ENCODE measurements around the gene MRPL14. TPM values are rescaled to one million over a fixed set of nuclear protein-coding genes. Genes with fewer than 3 reads are reported as not detected.

The MRPL14 gene
- polyA plus RNA-seq, 3 donors, result 38.9 to 40.4 (median 40.3) TPM

GRCh38 chr6:44067173-44068139, 59.8 kb downstream of the MRPL14 start:
- DNase-seq (ENCODE audit: low read depth in 3 of 3, low spot score in 2 of 3), result no peak

DNA sequence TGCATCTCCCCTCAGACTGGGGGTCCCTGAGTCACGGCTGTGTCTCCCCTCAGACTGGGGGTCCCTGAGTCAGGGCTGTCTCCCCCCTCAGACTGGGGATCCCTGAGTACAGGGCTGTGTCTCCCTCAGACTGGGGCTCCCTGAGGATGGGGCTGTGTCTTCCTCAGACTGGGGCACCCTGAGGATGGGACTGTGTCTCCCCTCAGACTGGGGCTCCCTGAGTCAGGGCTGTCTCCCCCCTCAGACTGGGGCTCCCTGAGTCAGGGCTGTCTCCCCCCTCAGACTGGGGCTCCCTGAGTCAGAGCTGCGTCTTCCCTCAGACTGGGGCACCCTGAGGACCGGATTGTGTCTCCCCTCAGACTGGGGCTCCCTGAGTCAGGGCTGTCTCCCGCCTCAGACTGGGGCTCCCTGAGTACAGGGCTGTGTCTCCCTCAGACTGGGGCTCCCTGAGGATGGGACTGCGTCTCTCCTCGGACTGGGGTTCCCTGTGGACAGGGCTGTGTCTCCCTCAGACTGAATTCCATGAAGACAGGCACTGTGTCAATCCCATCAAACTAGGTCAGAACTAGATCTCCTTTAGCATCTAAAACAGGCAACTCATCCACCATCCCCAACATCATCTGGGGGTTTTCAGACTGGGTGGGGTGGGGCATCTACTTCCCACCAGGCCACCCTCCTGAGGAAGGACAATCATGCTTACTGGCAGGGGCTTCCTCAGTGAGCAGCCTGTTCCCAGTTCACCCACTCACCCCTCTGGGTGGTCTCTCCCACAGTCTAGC, 60.7 kb downstream of the MRPL14 start:
- no peak for DNase-seq (ENCODE audit: low read depth in 3 of 3, low spot score in 2 of 3)

DNA sequence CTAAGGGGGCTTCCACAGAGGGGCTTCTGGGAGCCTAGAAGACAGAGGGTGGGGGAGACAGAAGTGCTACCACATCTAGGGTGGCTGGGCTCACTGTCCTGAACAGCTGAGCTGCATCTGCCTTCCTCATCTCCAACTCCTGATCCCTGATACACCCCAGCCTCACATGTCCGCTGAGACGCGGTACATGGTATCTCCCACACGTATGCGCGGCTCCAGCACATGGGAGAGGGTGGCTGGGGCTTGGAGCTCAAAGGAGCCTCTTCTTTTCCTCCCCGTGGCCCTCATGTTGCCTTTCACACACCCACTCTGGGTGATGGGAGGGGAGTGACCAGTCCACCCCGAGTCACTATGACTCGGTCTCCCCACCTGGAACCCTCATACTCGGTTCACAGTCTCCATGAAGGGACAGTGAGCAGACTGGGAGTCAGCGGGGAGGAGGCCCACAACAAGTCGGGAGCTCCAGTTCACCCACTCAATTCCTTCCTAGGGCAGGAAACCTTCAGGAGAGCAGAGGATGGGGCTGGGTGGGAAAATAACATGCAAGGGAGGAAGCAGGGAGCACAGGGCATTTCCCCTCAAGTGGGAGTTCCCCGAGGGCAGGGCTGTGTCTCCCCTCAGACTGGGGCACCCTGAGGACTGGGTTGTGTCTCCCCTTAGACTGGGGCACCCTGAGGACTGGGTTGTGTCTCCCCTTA, 61.7 kb downstream of the MRPL14 start:
- DNase-seq (ENCODE audit: low read depth in 3 of 3, low spot score in 2 of 3), result no peak

- DNase-seq (ENCODE audit: low read depth in 3 of 3, low spot score in 2 of 3), result no peak
Observed at GRCh38 chr6:44064948-44065272, 62.3 kb downstream of the MRPL14 start.

DNA sequence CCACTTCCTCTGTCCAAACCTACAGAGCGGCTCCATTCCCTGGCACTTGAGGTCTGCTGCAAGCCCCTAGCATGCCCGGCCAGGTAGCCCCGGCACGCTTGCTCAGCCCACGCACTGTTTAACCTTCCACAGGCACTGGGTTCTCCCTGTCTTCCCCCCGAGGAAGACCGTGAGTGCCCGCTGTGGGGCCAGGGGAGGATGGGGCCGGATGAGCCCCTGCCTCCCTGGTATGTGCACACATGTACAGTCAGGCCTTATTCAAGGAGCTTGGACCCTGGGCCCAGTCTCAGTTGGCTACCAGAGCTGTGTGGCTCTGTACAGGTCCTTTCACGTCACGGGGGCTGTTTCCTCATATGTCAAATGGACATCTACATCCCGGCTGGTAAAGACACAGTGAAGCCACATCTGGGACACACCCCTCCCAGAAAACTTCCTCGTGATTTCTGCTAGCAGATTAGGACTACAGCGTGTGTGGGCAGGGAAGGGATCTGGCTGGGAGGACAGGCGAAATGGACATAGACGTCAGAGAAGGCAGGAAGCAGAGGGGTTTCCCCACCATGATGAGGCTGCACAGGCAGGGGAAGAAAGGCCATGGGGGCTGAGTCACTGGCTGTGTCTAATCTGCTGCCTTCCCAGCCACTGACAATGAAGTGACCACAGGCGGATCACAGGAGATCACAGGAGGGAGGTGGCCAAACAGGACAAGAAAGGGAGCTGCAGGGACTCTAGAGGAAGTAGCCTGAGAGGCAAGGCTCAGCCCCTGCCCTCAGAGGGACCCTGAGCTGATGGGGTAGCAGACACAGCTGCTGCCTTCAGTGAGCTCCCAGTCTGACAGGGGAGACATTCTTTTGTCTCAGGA, 62.9 kb downstream of the MRPL14 start:
- DNase-seq (ENCODE audit: low read depth in 3 of 3, low spot score in 2 of 3), result no peak

- no peak for DNase-seq (ENCODE audit: low read depth in 3 of 3, low spot score in 2 of 3)
Observed at GRCh38 chr6:44063561-44064059, 63.6 kb downstream of the MRPL14 start.

Other genes starting within 250 kb of the MRPL14 start
- 10 to 100 TPM; 33.3 to 38.5 (median 34.3) TPM for gene TMEM63B, start 102 bp upstream of the MRPL14 start, polyA plus RNA-seq (ENCODE audit: insufficient read length in 3 of 3)
- under 1 TPM; 0.12 to 0.24 (median 0.17) TPM for gene CAPN11, start 31.4 kb upstream of the MRPL14 start, polyA plus RNA-seq (ENCODE audit: insufficient read length in 3 of 3)
- gene MYMX, start 89.5 kb upstream of the MRPL14 start, polyA plus RNA-seq (ENCODE audit: insufficient read length in 3 of 3), result under 1 TPM; 0.42 to 0.85 (median 0.65) TPM
- 10 to 100 TPM; 33.0 to 34.2 (median 33.0) TPM for gene SLC29A1, start 96.1 kb upstream of the MRPL14 start, polyA plus RNA-seq (ENCODE audit: insufficient read length in 3 of 3)
- 1,000 to 10,000 TPM; 1,281 to 1,316 (median 1,306) TPM for gene HSP90AB1, start 119.6 kb upstream of the MRPL14 start, polyA plus RNA-seq (ENCODE audit: insufficient read length in 3 of 3)
- gene SLC35B2, start 130.1 kb upstream of the MRPL14 start, polyA plus RNA-seq (ENCODE audit: insufficient read length in 3 of 3), result 10 to 100 TPM; 51.7 to 59.3 (median 56.5) TPM
- 10 to 100 TPM; 10.6 to 11.7 (median 11.6) TPM for gene NFKBIE, start 138.1 kb upstream of the MRPL14 start, polyA plus RNA-seq (ENCODE audit: insufficient read length in 3 of 3)
- gene TMEM151B, start 143.0 kb upstream of the MRPL14 start, polyA plus RNA-seq (ENCODE audit: insufficient read length in 3 of 3), result under 1 TPM; 0.42 to 0.62 (median 0.60) TPM
- gene AARS2, start 185.9 kb upstream of the MRPL14 start, polyA plus RNA-seq (ENCODE audit: insufficient read length in 3 of 3), result 10 to 100 TPM; 12.1 to 14.7 (median 12.4) TPM
- not detected for gene SPATS1, start 215.2 kb upstream of the MRPL14 start, polyA plus RNA-seq (ENCODE audit: insufficient read length in 3 of 3)

All from right renal cortex interstitium (tissue), 3 donors.